AG08396 (cell line): Measurements from ENCODE around the gene DLL1.

ENCODE experiments used
- DNase-seq: peaks from one replicate; pipeline ENCODE4 v3.0.0; 2012; ENCODE audit warnings: low spot score, mixed read lengths

The DLL1 gene

GRCh38 chr6:170249817-170250216, 41.1 kb downstream of the DLL1 start:
- no peak for DNase-seq

GRCh38 chr6:170248861-170249600, 41.8 kb downstream of the DLL1 start:
- no peak for DNase-seq

- no peak for DNase-seq
Observed at GRCh38 chr6:170248111-170248805, 42.6 kb downstream of the DLL1 start.

GRCh38 chr6:170247178-170247701, 43.6 kb downstream of the DLL1 start:
- no peak for DNase-seq

- DNase-seq: no peak
Observed at GRCh38 chr6:170245475-170245992, 45.3 kb downstream of the DLL1 start.

- no peak for DNase-seq
Observed at GRCh38 chr6:170244721-170245474, 46.0 kb downstream of the DLL1 start.

- no peak for DNase-seq
Observed at GRCh38 chr6:170243791-170244291, 47.0 kb downstream of the DLL1 start.

- DNase-seq: no peak
Observed at GRCh38 chr6:170243386-170243785, 47.5 kb downstream of the DLL1 start.

GRCh38 chr6:170238741-170239565, 51.9 kb downstream of the DLL1 start:
- DNase-seq: no peak

- no peak for DNase-seq
Observed at GRCh38 chr6:170237999-170238740, 52.7 kb downstream of the DLL1 start.

GRCh38 chr6:170236131-170236836, 54.6 kb downstream of the DLL1 start:
- DNase-seq: no peak

- no peak for DNase-seq
Observed at GRCh38 chr6:170235391-170236125, 55.3 kb downstream of the DLL1 start.

GRCh38 chr6:170234419-170234818, 56.5 kb downstream of the DLL1 start:
- no peak for DNase-seq

GRCh38 chr6:170233286-170234205, 57.3 kb downstream of the DLL1 start:
- DNase-seq: no peak
